IPS-15b (cell line): ENCODE measurements around the gene TPM1.
A peak's percentile ranks its signal among the peaks of the same experiment; 100 is the strongest.
"Not testable (repeated sequence)": the region's sequence is repeated elsewhere in the genome, so short reads cannot be mapped to it uniquely, and the experiment has no call there.

Experiments used
- H3K27me3 ChIP-seq: one replicate; pipeline ENCODE4 v1.6.1; 2013; ENCODE audit warnings: low read length; ENCODE audit not compliant: control insufficient read depth, insufficient read depth
- H3K36me3 ChIP-seq: one replicate; pipeline ENCODE4 v1.6.1; 2013; ENCODE audit warnings: low read length; ENCODE audit not compliant: control insufficient read depth, insufficient read depth
- H3K4me1 ChIP-seq: one replicate; pipeline ENCODE4 v1.6.1; 2013; ENCODE audit warnings: mild to moderate bottlenecking, low read length; ENCODE audit not compliant: control insufficient read depth, insufficient read depth
- H3K4me3 ChIP-seq: one replicate; pipeline ENCODE4 v1.5.1; 2013; ENCODE audit warnings: low read depth, low read length
- H3K9ac ChIP-seq: one replicate; pipeline ENCODE4 v1.6.1; 2013; ENCODE audit warnings: low read depth, mild to moderate bottlenecking, low read length
- H3K9me3 ChIP-seq: one replicate; pipeline ENCODE4 v1.6.1; 2013; ENCODE audit warnings: mild to moderate bottlenecking, low read length; ENCODE audit not compliant: control insufficient read depth, insufficient read depth

Gene TPM1

DNA sequence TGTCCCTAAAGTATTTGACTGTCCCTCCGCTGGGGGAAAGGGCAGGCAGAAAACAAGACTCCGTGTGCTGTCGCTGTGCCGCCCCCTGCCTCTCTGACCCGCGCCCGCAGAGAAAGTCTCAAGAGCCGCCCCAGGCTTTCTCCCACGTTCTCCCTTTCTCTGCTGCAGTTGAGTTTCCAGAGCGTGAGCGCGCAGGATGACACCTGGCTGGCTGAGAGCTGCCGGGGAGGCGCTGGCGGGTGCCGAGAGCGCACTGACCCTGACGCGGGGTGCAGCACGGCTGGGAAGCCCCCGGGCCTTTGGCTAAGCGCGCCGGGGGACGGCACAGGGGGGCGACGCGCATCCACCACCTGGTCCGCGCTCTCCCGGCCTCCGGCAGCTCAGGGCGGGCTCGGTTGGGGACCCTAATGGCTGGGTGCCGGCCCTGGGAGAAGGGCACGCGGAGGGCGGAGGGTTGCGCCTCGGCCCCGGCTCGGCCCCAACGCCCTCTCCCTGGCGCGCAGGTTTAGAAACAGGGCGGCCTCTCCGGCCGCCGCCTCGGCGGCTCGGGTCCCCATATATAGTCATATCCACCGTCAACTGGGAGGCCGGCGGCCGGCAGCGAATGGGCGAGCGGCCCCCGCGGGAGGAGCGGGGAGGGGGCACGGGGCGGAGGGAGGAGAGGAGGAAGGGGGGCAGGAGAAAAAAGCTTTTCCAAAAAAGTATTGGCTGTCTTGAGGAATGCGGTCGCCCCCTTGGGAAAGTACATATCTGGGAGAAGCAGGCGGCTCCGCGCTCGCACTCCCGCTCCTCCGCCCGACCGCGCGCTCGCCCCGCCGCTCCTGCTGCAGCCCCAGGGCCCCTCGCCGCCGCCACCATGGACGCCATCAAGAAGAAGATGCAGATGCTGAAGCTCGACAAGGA lies at the start of gene TPM1:
Gene TPM1, plus strand, starts transcription at position 774 of the 903 bp plus-strand sequence. Its CDS starts 83 bp downstream, at position 857.
- H3K9ac ChIP-seq, result peak within 1 kb of the TSS; percentile 82

DNA sequence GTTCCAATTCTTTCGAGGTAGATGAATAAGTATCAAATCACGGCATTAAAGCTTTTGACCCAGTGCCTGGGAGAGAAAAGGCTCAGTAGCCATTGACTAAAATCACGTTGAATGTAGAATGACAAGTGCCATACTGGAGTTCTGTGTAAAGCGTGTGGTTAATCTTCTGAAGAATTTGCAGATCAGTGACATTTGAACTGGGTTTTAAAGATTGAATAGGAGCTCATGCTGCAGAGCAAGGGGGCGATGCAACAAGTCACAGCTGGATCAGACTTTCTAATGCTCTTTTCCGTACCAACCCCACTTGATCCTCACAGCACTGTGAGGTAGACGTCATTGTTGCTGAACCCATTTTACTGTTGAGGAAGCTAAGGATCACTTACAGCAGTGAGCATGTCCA lies 49.5 kb upstream of the TPM1 start:
- H3K4me1 ChIP-seq, result no peaks in the 10 kb centered on the region
- H3K36me3 ChIP-seq, result no peaks in the 10 kb centered on the region
- no peaks in the 10 kb centered on the region for H3K27me3 ChIP-seq
- no peaks in the 10 kb centered on the region for H3K9me3 ChIP-seq
- H3K9ac ChIP-seq, result no peak overlapping the region
- no peak overlapping the region for H3K4me3 ChIP-seq

More for the DNA sequence above, at the start of gene TPM1:
- H3K4me1 ChIP-seq, result peaks cover 32% of the 10 kb centered on the region
- H3K27me3 ChIP-seq, result peaks cover 5% of the 10 kb centered on the region
- H3K9me3 ChIP-seq, result no peaks in the 10 kb centered on the region
- peak within 1 kb of the TSS; percentile 90 for H3K4me3 ChIP-seq
- H3K36me3 ChIP-seq, result peaks cover 7% of the 10 kb centered on the region

DNA sequence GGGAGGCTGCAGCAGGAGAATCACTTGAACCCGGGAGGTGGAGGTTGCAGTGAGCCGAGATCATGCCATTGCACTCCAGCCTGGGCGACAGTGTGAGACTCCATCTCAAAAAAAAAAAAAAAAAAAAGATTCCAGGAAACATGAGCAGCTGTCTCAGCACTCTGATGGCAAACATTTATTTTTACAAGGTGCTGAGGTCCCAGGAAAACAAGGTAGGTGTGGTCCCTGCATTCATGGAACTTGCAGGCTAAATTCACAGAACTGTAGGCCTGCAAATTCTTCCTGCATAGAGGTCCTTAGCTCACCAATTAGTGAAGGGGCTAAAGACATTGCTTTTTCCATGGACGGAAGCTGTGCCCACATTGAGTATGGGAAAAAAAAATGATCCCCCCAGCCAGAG lies 48.9 kb upstream of the TPM1 start:
- H3K9ac ChIP-seq, H3K9me3 ChIP-seq, H3K27me3 ChIP-seq, H3K4me3 ChIP-seq, H3K36me3 ChIP-seq, H3K4me1 ChIP-seq: not testable (repeated sequence)

DNA sequence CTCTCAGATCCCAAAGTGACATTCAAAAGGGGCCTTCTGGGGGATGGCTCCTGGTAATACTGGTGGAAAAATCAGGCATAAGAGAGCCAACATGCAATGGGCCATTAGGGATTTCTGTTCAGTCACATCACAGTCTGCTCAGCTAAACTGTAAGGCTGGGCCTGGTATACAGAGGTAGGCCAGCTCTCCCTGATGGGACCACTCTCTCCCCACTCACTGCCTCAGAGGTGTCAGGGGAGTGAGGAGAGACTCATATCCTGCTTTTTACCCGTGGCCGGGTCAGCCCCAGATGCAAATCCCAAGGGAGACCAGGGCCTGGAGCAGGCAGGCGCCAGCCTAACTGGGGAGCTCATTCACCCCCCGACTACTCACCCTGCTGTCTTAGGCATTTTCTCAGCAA lies 48.1 kb upstream of the TPM1 start:
- no peak overlapping the region for H3K9ac ChIP-seq
- no peaks in the 10 kb centered on the region for H3K27me3 ChIP-seq

DNA sequence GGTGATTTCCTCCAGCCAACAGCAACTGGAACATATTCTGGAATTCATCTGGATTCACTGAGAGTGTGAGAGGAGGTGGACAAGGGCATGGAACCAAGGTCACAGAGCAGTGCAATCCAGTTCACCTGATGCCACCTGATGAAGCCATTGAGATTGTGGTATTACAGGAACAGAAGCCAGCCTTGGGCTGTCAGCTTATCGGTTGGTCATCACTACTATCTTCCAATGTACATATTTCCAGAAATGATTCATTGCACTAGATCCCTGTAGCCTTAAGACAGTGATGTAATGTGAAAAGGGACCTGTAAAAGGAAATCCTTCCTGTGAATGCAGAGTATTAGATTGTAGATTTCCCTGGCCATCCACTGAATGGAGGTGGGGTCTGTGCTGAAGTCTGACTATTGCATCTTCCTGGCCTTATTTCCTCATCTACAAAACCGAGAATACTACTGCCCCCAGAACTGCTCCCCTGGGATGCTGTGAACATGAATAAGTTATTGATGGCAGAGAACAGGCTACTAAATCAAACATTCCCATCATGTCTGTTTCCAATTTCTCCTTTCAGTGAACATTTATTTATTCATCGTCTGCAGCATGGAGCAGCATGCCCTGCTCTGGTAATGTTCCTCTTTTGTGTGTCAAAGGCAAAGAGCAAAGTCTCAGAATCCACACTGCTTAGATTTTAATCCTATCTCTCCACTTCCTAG lies 47.4 kb upstream of the TPM1 start:
- H3K4me3 ChIP-seq, result no peak overlapping the region
- no peaks in the 10 kb centered on the region for H3K27me3 ChIP-seq
- no peaks in the 10 kb centered on the region for H3K4me1 ChIP-seq
- H3K9me3 ChIP-seq, result no peaks in the 10 kb centered on the region
- no peaks in the 10 kb centered on the region for H3K36me3 ChIP-seq
- no peak overlapping the region for H3K9ac ChIP-seq

More for the DNA sequence above, 48.1 kb upstream of the TPM1 start:
- H3K36me3 ChIP-seq, result no peaks in the 10 kb centered on the region
- H3K4me3 ChIP-seq, result no peak overlapping the region
- no peaks in the 10 kb centered on the region for H3K4me1 ChIP-seq
- H3K9me3 ChIP-seq, result no peaks in the 10 kb centered on the region

DNA sequence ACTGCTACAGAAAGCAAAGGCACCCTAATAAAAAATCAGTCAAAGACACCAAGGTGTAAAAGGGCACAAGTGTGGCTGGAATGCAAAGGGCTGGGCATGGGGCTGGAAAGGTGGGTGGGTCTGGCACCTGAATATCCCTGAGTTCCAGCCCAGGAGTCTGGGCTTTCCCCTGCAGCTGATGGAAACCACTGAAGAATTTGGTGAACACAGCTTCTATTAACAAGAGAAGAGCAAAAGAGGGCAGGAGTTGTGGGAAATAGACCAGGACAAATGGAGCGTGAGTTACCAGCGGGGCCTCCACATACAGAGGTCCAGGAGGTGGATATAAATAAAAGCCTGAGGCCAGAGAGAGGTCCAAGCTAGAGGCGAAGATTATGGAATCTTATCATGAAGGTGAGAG lies 45.1 kb upstream of the TPM1 start:
- no peaks in the 10 kb centered on the region for H3K36me3 ChIP-seq
- H3K4me1 ChIP-seq, result no peaks in the 10 kb centered on the region
- H3K4me3 ChIP-seq, result no peak overlapping the region
- no peak overlapping the region for H3K9ac ChIP-seq
- no peaks in the 10 kb centered on the region for H3K27me3 ChIP-seq
- H3K9me3 ChIP-seq, result no peaks in the 10 kb centered on the region

DNA sequence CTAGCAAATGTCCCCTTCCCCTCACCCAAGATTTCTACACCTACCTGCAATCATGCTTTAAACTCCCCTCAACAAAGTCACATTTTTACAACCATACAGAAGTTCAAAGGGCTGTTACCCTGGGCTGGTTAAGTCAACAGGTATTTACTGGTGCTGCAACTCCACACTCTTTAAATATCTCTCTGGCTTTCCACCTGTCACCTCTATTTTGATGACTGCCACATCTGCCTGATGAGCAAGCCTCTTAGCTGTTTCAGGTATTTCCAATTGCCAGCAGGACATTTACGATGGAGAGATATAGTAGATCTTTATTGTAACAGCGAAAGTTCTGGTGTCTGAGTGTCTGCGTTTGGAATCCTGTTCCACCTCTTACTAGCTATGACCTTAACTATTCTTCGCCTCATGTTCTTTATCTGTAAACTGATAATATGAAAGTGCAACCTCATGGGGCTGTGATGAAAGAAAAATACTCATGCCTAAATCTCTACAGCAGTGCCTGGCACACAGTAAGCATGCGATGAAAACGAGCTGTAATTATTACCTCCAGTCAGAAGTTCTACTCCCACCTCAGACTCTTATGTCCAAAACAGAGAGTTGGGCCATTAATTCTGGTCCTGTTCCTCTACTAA lies 44.2 kb upstream of the TPM1 start:
- Histone ChIP-seq H3K36me3 (no peaks in the 10 kb centered on the region), H3K4me3 (no peak overlapping the region), H3K9me3 (no peaks in the 10 kb centered on the region), H3K4me1 (no peaks in the 10 kb centered on the region), H3K9ac (no peak overlapping the region), H3K27me3 (no peaks in the 10 kb centered on the region)

DNA sequence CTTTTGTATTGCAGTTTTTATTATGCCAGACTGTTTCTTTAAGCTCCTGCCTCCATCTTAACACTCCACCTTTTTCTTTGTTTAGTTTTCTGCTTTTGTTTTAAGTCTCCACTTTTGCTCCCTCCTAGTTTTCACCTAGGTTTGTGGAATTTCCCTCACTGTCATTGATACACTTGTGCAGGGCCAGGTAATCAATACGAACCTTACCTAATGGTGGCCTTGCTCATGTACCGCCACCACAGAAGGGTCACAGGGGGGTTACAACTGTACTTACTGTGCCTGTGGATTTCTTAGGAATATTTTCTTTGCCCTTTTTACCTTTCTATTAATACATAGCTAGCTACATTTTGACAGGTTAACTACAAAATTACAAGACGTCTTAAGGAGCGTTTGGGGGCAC lies 43.4 kb upstream of the TPM1 start:
- H3K4me1 ChIP-seq, result no peaks in the 10 kb centered on the region
- no peaks in the 10 kb centered on the region for H3K27me3 ChIP-seq
- no peak overlapping the region for H3K4me3 ChIP-seq
- H3K36me3 ChIP-seq, result no peaks in the 10 kb centered on the region
- H3K9me3 ChIP-seq, result no peaks in the 10 kb centered on the region
- H3K9ac ChIP-seq, result no peak overlapping the region

DNA sequence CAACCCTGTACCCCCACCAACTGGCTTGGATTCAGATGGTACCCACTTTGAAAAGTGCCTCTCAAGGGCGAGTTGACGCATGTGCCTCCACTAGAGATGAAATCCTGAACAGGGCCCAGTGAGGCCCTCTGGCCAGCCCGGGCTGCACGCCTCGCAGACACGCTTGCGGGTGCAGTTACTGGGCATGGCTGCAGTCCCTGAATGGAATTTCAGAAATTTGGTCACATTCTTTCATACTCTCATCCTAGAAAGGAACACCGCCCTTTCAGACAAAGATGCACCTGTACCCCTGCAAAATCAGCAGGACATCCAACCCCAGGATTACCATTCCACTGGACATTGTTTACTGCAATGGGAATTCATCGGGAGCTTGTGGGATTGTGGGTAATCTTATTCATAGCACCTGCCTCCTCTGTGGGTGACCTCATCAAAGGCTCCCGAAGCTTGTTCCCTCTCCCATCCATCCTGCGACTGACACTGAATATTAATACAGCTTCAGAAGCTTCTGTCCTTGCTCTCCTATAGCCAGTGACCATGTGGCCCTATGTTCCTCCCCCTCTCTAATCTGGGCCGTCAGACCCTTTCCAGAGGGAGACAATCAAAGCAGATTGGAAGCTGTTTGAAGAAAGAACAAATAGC lies 42.5 kb upstream of the TPM1 start:
- Histone ChIP-seq H3K4me1 (no peaks in the 10 kb centered on the region), H3K9me3 (no peaks in the 10 kb centered on the region), H3K27me3 (no peaks in the 10 kb centered on the region), H3K36me3 (no peaks in the 10 kb centered on the region), H3K4me3 (no peak overlapping the region), H3K9ac (no peak overlapping the region)

DNA sequence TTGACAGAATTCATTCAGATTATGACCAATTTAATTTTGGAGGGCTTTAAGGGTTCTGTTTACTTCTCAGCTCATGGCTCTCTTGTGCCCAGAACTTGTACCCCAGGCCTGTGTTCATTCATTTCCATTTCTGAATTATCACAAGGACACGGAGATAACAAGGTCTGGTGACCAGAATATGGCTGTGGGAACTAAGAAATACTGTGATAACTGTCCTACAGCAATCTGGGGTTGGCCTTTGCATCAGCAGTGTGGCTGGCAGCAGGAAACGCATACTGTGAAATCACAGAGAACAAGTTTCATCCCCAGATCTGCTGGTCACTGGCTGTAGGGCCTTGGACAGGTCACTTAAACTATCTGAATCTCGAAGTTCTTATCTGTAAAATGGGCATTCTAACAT lies 41.8 kb upstream of the TPM1 start:
- Histone ChIP-seq H3K9ac (no peak overlapping the region), H3K4me3 (no peak overlapping the region)

DNA sequence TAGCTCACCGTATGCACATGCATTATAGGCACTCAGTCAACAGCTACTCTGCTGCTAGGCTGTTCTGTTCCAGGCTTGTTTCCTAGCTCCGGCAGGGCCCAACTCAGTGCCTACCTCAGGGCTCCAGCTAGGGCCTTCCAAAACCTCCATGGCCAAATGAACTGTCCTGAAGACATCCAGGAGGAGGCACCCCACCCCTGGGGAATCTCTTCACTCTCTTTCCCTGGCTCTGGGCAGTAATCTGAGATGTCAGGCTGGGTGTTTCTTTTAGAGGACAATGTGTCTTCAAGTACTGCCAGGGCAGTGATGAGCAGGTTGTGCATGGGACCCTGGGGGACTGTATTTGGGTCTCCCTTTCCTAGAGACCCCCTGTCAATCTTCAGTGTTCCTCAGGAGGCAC lies 38.3 kb upstream of the TPM1 start:
- no peaks in the 10 kb centered on the region for H3K4me1 ChIP-seq
- H3K9ac ChIP-seq, result no peak overlapping the region
- H3K4me3 ChIP-seq, result no peak overlapping the region
- H3K27me3 ChIP-seq, result no peaks in the 10 kb centered on the region
- H3K9me3 ChIP-seq, result no peaks in the 10 kb centered on the region
- no peaks in the 10 kb centered on the region for H3K36me3 ChIP-seq

More for the DNA sequence above, 41.8 kb upstream of the TPM1 start:
- H3K9me3 ChIP-seq, result no peaks in the 10 kb centered on the region
- no peaks in the 10 kb centered on the region for H3K4me1 ChIP-seq
- H3K27me3 ChIP-seq, result no peaks in the 10 kb centered on the region
- no peaks in the 10 kb centered on the region for H3K36me3 ChIP-seq
